CD4-positive, alpha-beta memory T cell (primary cell): ENCODE measurements around the gene PARP1. TPM values are rescaled to one million over a fixed set of nuclear protein-coding genes. Genes with fewer than 3 reads are reported as not detected.

ENCODE experiments used
- CTCF ChIA-PET: fragments of 350-600 bp; sonication (Branson Sonifier 250); formaldehyde crosslinking; loops from one replicate; lab custom pipeline; 2021; ENCODE audit warnings: inconsistent platforms; ENCODE audit not compliant: partially characterized antibody; lab: Charles Lee
- POLR2A ChIA-PET: fragments of 350-600 bp; sonication (Branson Sonifier 250); formaldehyde crosslinking; loops from one replicate; lab custom pipeline; 2021; ENCODE audit not compliant: partially characterized antibody; lab: Charles Lee
- DNase-seq, 5 donors: peaks; one replicate each; pipeline versions ENCODE4 v3.0.0 to v3.0.0-alpha.2; 2020 to 2022; ENCODE audit warnings: mixed read lengths in 1 of 5
- H3K27ac ChIP-seq: one replicate; pipeline ENCODE4 v1.7.0; 2013; ENCODE audit warnings: low read depth, low read length
- H3K27me3 ChIP-seq: 2 replicates; pipeline ENCODE4 v1.7.0; 2013; ENCODE audit warnings: mild to moderate bottlenecking, low read length, moderate library complexity; ENCODE audit not compliant: insufficient read depth
- H3K36me3 ChIP-seq: 2 replicates; pipeline ENCODE4 v1.7.0; 2013; ENCODE audit warnings: mild to moderate bottlenecking, low read length, moderate library complexity; ENCODE audit not compliant: insufficient read depth
- H3K4me1 ChIP-seq: 2 replicates; pipeline ENCODE4 v1.7.0; 2013; ENCODE audit warnings: mild to moderate bottlenecking, low read length, moderate library complexity; ENCODE audit not compliant: insufficient read depth
- H3K4me3 ChIP-seq, 2 donors: one replicate each; pipeline ENCODE4 v1.7.0; 2013; ENCODE audit warnings: low read length in 2 of 2, mild to moderate bottlenecking in 1 of 2
- H3K9me3 ChIP-seq, 2 donors: one replicate each; pipeline ENCODE4 v1.7.0; 2013; ENCODE audit warnings: low read length in 2 of 2, control low read depth in 1 of 2; ENCODE audit not compliant: control insufficient read depth in 1 of 2
- H3K27ac Mint-ChIP-seq, 7 donors: one replicate each; pipeline ENCODE4 v1.8.0; 2020 to 2021; ENCODE audit warnings: mixed read lengths in 7 of 7, mild to moderate bottlenecking in 6 of 7, inconsistent platforms in 3 of 7, moderate library complexity in 3 of 7
- H3K27me3 Mint-ChIP-seq, 2 donors: one replicate each; pipeline ENCODE4 v1.8.0; 2020 to 2021; ENCODE audit warnings: mixed read lengths in 2 of 2
- H3K36me3 Mint-ChIP-seq, 2 donors: one replicate each; pipeline ENCODE4 v1.8.0; 2020 to 2021; ENCODE audit warnings: mixed read lengths in 2 of 2, inconsistent platforms in 1 of 2, mild to moderate bottlenecking in 1 of 2
- H3K4me1 Mint-ChIP-seq, 4 donors: one replicate each; pipeline ENCODE4 v1.8.0; 2020 to 2021; ENCODE audit warnings: mixed read lengths in 4 of 4, mild to moderate bottlenecking in 1 of 4
- H3K4me3 Mint-ChIP-seq, 8 donors: one replicate each; pipeline ENCODE4 v1.8.0; 2020 to 2021; ENCODE audit warnings: mixed read lengths in 8 of 8, mild to moderate bottlenecking in 7 of 8, moderate library complexity in 6 of 8, inconsistent platforms in 3 of 8
- H3K9me3 Mint-ChIP-seq, 8 donors: one replicate each; pipeline ENCODE4 v1.8.0; 2020 to 2021; ENCODE audit warnings: mixed read lengths in 8 of 8, mild to moderate bottlenecking in 5 of 8, inconsistent platforms in 3 of 8, moderate library complexity in 1 of 8
- intact Hi-C: fragments of 100-400 bp; cut with micrococcal nuclease; formaldehyde crosslinking; loops from one replicate; pipeline ENCODE4 v1.15.1; 2023
- polyA plus RNA-seq, 2 donors: library from polyadenylated mRNA; unstranded; fragments of 300-500 nt; fragmentation: Illumina TruSeq; gene quantifications; one replicate each; pipeline ENCODE4 v1.2.3, GENCODE V29; 2021
- total RNA-seq, 2 experiments: library from RNA; stranded (reverse); gene quantifications; one replicate each; pipeline ENCODE4 v1.2.3, GENCODE V29; 2021

PARP1 gene
- total and polyA plus RNA-seq, 4 experiments from 2014 or later = 73.0 to 148 (median 125) TPM

GRCh38 chr1:226404063-226404903 lies 3.6 kb downstream of the PARP1 start:
- no peaks in the 10 kb centered on the region for H3K9me3 ChIP-seq
- peak overlapping the region in 4 of 7 donors; percentile 47 to 71 (median 54) for H3K27ac Mint-ChIP-seq
- H3K4me3 Mint-ChIP-seq = peak overlapping the region in 7 of 8 donors; percentile 5 to 98 (median 57)
- DNase-seq = no peak
- peaks cover 0 to 6% (median 0%) of the 10 kb centered on the region in 8 donors for H3K9me3 Mint-ChIP-seq
- H3K4me3 ChIP-seq = peak overlapping the region in 1 of 2 donors; percentile 9
- H3K36me3 ChIP-seq = peaks cover 30% of the 10 kb centered on the region
- intact Hi-C loops = no loop called here
- ChIA-PET POLR2A (interaction anchor here (1.0 to 1.3 kb wide), 2 partner anchors 21 to 40 kb away, joined by 3 to 4 read pairs; no protein-coding TSS in a partner anchor), CTCF (interaction anchor here (0.8 to 5.3 kb wide), 5 partner anchors 12 to 339 kb away, joined by 3 to 30 read pairs (median 4); no protein-coding TSS in a partner anchor)
- no peak overlapping the region for H3K27ac ChIP-seq
- H3K4me1 ChIP-seq = peaks cover 53% of the 10 kb centered on the region
- H3K27me3 Mint-ChIP-seq = no peaks in the 10 kb centered on the region
- peaks cover 35 to 49% of the 10 kb centered on the region in 2 donors for H3K36me3 Mint-ChIP-seq
- H3K27me3 ChIP-seq = no peaks in the 10 kb centered on the region
- H3K4me1 Mint-ChIP-seq = peaks cover 49 to 83% (median 67%) of the 10 kb centered on the region in 4 donors

GRCh38 chr1:226403201-226404034 lies 4.5 kb downstream of the PARP1 start:
- H3K36me3 Mint-ChIP-seq = peaks cover 42 to 56% of the 10 kb centered on the region in 2 donors
- Histone ChIP-seq H3K36me3 (peaks cover 32% of the 10 kb centered on the region), H3K27me3 (no peaks in the 10 kb centered on the region), H3K9me3 (no peaks in the 10 kb centered on the region), H3K4me3 (no peak overlapping the region), H3K27ac (no peak overlapping the region), H3K4me1 (peaks cover 53% of the 10 kb centered on the region)
- POLR2A ChIA-PET = interaction anchor here (1.0 kb wide), 1 partner anchor 41 kb away, joined by 3 read pairs; no protein-coding TSS in a partner anchor
- H3K4me1 Mint-ChIP-seq = peaks cover 49 to 86% (median 66%) of the 10 kb centered on the region in 4 donors
- peak overlapping the region in 5 of 7 donors; percentile 29 to 73 (median 59) for H3K27ac Mint-ChIP-seq
- peak overlapping the region in 6 of 8 donors; percentile 5 to 69 (median 44) for H3K4me3 Mint-ChIP-seq
- no peak for DNase-seq
- intact Hi-C loops = no loop called here
- H3K9me3 Mint-ChIP-seq = peaks cover 0 to 4% (median 0%) of the 10 kb centered on the region in 8 donors
- CTCF ChIA-PET = interaction anchor here (1.5 to 2.2 kb wide), 2 partner anchors 21 to 41 kb away, joined by 4 to 5 read pairs; no protein-coding TSS in a partner anchor
- no peaks in the 10 kb centered on the region for H3K27me3 Mint-ChIP-seq

GRCh38 chr1:226402739-226403165 lies 5.1 kb downstream of the PARP1 start:
- Mint-ChIP-seq H3K27me3 (no peaks in the 10 kb centered on the region), H3K4me3 (no peak overlapping the region), H3K4me1 (peaks cover 51 to 89% (median 66%) of the 10 kb centered on the region in 4 donors), H3K9me3 (peaks cover 0 to 2% (median 0%) of the 10 kb centered on the region in 8 donors), H3K27ac (peak overlapping the region in 3 of 7 donors; percentile 27 to 63 (median 36)), H3K36me3 (peaks cover 48 to 62% of the 10 kb centered on the region in 2 donors)
- Histone ChIP-seq H3K9me3 (no peaks in the 10 kb centered on the region), H3K27ac (no peak overlapping the region), H3K4me3 (no peak overlapping the region), H3K36me3 (peaks cover 32% of the 10 kb centered on the region), H3K27me3 (no peaks in the 10 kb centered on the region), H3K4me1 (peaks cover 53% of the 10 kb centered on the region)
- ChIA-PET POLR2A (interaction anchor here (0.6 kb wide), 1 partner anchor 161 kb away, joined by 5 read pairs; no protein-coding TSS in a partner anchor), CTCF (interaction anchor here (0.9 to 2.2 kb wide), 3 partner anchors 11 to 42 kb away, joined by 3 to 5 read pairs (median 4); no protein-coding TSS in a partner anchor)
- no peak for DNase-seq
- intact Hi-C loops = no loop called here

- Mint-ChIP-seq H3K27me3 (no peaks in the 10 kb centered on the region), H3K4me1 (peaks cover 50 to 88% (median 66%) of the 10 kb centered on the region in 4 donors), H3K36me3 (peaks cover 58 to 64% of the 10 kb centered on the region in 2 donors), H3K4me3 (no peak overlapping the region), H3K9me3 (peaks cover 0 to 2% (median 0%) of the 10 kb centered on the region in 8 donors), H3K27ac (peak overlapping the region in 4 of 7 donors; percentile 5 to 66 (median 41))
- Histone ChIP-seq H3K9me3 (no peaks in the 10 kb centered on the region), H3K4me1 (peaks cover 47% of the 10 kb centered on the region), H3K27me3 (no peaks in the 10 kb centered on the region), H3K4me3 (no peak overlapping the region), H3K36me3 (peaks cover 32% of the 10 kb centered on the region), H3K27ac (no peak overlapping the region)
- ChIA-PET CTCF (interaction anchor here (0.9 to 2.2 kb wide), 3 partner anchors 10 to 43 kb away, joined by 3 to 5 read pairs (median 4); no protein-coding TSS in a partner anchor), POLR2A (no interaction called here)
- intact Hi-C loops = no loop called here
- no peak for DNase-seq
Measured at GRCh38 chr1:226401355-226402303, 6.3 kb downstream of the PARP1 start.

GRCh38 chr1:226400519-226401354 lies 7.2 kb downstream of the PARP1 start:
- H3K27me3 ChIP-seq = no peaks in the 10 kb centered on the region
- H3K27ac Mint-ChIP-seq = peak overlapping the region in 4 of 7 donors; percentile 22 to 66 (median 52)
- CTCF ChIA-PET = no interaction called here
- H3K4me1 ChIP-seq = peaks cover 38% of the 10 kb centered on the region
- intact Hi-C loops = no loop called here
- H3K27ac ChIP-seq = no peak overlapping the region
- H3K9me3 ChIP-seq = no peaks in the 10 kb centered on the region
- no peak overlapping the region for H3K4me3 ChIP-seq
- H3K4me3 Mint-ChIP-seq = no peak overlapping the region
- H3K36me3 ChIP-seq = peaks cover 32% of the 10 kb centered on the region
- H3K36me3 Mint-ChIP-seq = peaks cover 60 to 66% of the 10 kb centered on the region in 2 donors
- DNase-seq = no peak
- POLR2A ChIA-PET = interaction anchor here (1.4 kb wide), 1 partner anchor 7 kb away, joined by 4 read pairs; the partner anchor contains the start of gene PARP1
- peaks cover 44 to 84% (median 61%) of the 10 kb centered on the region in 4 donors for H3K4me1 Mint-ChIP-seq
- peaks cover 0 to 2% (median 0%) of the 10 kb centered on the region in 8 donors for H3K9me3 Mint-ChIP-seq
- no peaks in the 10 kb centered on the region for H3K27me3 Mint-ChIP-seq
